ENCODE results near the gene TMEM63A.

Gene TMEM63A

DNA sequence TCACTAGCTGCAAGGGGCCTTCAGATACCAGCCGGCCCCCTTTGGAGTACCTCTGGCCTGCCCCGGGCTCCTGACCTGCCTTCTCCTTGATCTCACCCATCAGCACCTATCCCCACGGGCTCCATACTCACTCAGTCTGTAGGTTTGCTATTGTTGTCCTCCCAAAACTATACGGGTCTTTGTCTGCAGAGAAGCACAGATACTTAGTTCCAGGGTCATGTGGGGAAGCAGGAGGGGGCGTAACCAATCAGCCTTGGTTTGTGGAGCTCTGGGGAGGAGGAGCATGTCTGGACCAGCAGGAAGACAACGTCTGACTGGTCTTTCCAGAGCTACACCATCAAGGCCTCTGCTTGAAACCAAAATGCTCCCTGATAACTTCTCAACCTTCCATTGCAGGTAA is 15.2 kb downstream of the TMEM63A start:
- DNase-seq (ENCODE audit: low read depth, low spot score), result no peak

GRCh38 chr1:225866061-225866837 is 15.9 kb downstream of the TMEM63A start:
- no peak for DNase-seq (ENCODE audit: low read depth, low spot score)

DNA sequence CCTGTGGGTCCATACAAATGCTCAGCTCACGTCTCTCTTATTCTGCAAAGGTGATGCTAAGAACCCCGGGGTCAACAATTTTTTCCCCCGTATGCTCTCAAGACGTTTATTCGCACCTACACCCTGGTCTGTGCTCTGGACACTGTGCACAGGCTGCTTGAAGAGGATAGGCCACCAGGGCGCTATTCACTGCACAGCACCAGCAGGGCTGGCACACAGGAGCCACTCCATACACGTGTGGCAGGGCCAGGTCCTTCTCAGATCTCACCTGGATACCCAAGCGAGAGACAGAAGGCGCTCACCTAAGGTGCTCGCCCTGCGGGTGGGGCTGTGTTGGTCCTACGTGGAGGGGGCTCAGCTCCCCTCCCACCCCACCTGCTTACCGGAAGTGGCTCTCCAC is 16.7 kb downstream of the TMEM63A start:
- no peak for DNase-seq (ENCODE audit: low read depth, low spot score)

GRCh38 chr1:225863167-225863566 is 19.0 kb downstream of the TMEM63A start:
- DNase-seq (ENCODE audit: low read depth, low spot score), result no peak

- DNase-seq (ENCODE audit: low read depth, low spot score), result no peak
Measured at GRCh38 chr1:225862581-225862950, 19.6 kb downstream of the TMEM63A start.

DNA sequence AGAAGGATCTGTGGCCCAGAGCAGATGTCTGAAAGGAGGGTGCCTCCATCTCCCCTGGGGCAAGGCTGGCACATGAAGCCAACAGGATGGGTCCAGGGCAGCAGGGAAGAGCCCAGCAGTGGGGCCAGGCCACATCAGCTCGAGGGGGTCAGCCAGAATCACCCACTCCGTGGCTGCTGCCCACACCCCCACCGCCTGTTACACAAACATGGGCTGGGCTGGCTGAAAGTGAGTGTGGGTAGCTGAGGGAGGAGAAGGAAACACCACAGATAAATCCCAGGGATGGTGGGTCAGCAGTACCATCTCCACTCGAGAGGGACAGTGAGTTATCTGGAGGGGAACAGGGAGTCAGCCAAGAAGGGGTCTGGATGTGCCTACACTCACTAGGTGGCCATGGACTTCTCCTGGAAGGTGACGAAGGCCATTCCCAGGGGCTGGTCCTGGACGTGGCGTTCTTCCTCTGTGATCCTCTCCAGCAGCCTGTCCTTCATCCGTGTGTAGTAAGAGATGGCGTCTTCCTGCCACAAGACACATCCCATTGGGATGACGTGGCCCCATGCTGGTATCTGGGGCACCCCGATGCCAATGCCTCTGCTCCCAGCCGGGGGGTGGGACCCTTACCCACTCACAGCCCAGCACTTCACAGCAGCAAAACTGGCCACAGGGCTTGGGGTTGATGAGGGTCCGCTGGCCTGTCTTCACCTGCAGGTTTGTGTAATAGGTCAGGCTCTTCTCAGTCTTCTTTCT is 20.2 kb downstream of the TMEM63A start:
- DNase-seq (ENCODE audit: low read depth, low spot score), result no peak

GRCh38 chr1:225860876-225861441 is 21.2 kb downstream of the TMEM63A start:
- DNase-seq (ENCODE audit: low read depth, low spot score), result no peak

GRCh38 chr1:225860107-225860506 is 22.1 kb downstream of the TMEM63A start:
- DNase-seq (ENCODE audit: low read depth, low spot score), result no peak

GRCh38 chr1:225859151-225859550 is 23.0 kb downstream of the TMEM63A start:
- no peak for DNase-seq (ENCODE audit: low read depth, low spot score)

DNA sequence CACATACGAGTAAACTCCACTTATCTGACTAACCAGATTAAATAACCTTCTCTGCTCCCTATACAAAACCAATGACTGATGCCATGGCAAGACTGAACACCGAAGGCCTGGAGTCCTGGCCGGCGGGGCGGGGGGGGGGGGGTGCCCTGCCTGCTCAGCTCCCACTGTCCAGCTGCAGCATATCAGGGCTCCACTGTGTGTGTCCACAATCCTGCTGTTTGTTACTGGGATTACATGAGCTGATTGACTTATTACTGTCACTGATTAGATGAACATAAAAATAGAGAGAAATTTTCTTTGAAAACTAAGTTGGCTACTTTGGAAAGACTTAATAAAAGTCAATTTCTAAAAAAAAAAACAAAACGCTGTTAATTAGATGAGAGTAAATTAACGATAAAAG is 24.9 kb downstream of the TMEM63A start:
- DNase-seq (ENCODE audit: low read depth, low spot score), result no peak

GRCh38 chr1:225855503-225856300 is 26.5 kb downstream of the TMEM63A start:
- DNase-seq (ENCODE audit: low read depth, low spot score), result no peak

- no peak for DNase-seq (ENCODE audit: low read depth, low spot score)
Measured at GRCh38 chr1:225853441-225853840, 28.7 kb downstream of the TMEM63A start.

DNA sequence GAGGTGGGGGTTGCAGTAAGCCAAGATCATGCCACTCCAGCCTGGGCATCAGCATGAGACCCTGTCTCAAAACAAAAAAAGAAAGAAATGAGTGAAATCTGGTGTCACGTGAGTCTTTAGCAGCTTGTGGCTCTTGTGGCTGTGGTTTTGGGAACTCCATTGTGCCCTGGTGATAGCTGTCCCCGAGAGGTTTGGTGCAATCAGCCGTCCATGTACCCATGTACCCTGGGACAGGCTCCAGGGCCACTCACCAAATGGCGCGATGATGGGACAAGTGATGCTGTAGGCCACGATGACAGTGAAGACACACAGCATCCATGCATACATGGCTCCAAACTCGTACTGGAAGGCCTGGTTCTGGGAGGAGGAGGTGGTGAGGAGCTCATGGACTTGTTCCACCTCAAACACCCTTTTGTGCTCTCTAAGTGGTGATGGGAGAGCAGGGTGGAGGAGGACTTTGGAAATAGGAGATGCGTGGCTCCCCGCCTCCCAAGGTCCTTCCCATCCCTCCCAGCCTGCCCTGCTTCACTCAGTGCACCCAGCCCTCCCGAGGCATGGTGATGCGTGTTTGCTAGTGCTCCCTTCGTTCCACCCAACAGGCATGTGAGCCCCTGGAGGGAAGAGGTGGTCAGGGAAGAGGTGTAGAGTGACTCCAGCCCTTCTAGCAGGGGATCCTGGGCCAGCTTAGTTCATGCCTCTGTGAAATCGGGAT is 29.6 kb downstream of the TMEM63A start:
- no peak for DNase-seq (ENCODE audit: low read depth, low spot score)

GRCh38 chr1:225851805-225852204 is 30.4 kb downstream of the TMEM63A start:
- DNase-seq (ENCODE audit: low read depth, low spot score), result no peak

GRCh38 chr1:225850370-225850769 is 31.8 kb downstream of the TMEM63A start:
- DNase-seq (ENCODE audit: low read depth, low spot score), result no peak

- DNase-seq (ENCODE audit: low read depth, low spot score), result no peak
Measured at GRCh38 chr1:225849925-225850324, 32.3 kb downstream of the TMEM63A start.

DNA sequence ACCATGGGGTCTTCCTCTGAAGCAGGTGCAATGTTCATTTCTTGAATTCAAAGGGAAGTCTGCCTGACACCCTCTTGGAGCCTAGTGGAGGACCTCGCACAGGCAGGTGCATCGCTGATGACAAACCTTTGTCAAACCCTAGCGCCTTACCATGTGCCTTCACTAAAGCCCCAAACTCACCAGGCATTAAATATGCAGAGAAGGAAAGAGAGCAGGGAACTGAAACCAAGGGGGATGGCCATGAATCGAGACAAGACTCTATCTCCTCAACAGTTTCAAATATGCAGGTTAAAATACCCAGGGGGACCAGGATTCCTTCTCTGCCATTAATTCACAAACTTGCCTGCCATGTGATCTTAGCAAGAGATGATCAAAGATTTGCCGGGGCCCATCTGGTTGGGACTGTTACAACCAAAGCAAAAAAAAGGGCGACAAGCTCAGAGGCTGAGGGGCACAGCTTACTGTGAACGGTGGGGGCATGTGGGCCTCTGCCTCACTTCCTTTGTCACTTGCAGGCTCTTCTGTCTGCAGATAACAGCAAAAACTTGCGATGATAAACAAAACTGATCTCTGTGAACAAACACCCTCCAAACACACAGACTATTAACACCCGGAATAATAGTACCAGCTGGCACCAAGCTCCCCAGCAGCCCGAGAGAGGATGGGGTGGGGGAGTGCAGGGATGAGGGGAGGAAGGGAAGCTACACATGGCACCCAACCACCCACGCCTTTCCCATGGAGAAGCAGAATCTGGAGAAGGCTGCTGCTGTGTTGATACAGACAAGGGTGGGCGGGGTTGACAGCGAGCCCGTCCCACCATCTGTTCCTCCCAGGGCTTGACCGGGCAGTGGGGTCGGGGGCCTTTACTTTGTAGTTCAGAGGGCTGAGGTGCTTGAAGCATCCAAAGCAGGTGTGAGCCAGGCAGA is 33.9 kb downstream of the TMEM63A start:
- no peak for DNase-seq (ENCODE audit: low read depth, low spot score)

DNA sequence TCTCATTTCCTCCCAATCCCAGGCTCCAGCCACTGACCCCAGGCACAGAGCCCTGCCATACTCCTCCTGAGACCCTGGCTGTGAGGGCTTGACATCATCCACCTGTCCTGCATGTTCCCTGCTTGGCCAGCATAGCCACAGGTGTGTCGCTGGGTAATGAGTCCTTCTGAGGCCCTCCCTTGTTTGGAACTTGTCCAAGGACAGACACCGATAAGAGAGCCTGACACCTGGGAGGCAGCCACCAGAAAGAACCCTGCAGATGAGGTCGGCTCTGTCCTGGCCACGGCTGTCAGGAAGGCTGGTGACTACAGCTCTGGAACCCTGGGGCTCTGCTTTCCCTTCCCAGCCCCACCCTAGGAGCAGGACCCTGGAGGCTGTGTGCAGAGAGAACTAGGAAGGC is 34.6 kb downstream of the TMEM63A start:
- no peak for DNase-seq (ENCODE audit: low read depth, low spot score)

DNA sequence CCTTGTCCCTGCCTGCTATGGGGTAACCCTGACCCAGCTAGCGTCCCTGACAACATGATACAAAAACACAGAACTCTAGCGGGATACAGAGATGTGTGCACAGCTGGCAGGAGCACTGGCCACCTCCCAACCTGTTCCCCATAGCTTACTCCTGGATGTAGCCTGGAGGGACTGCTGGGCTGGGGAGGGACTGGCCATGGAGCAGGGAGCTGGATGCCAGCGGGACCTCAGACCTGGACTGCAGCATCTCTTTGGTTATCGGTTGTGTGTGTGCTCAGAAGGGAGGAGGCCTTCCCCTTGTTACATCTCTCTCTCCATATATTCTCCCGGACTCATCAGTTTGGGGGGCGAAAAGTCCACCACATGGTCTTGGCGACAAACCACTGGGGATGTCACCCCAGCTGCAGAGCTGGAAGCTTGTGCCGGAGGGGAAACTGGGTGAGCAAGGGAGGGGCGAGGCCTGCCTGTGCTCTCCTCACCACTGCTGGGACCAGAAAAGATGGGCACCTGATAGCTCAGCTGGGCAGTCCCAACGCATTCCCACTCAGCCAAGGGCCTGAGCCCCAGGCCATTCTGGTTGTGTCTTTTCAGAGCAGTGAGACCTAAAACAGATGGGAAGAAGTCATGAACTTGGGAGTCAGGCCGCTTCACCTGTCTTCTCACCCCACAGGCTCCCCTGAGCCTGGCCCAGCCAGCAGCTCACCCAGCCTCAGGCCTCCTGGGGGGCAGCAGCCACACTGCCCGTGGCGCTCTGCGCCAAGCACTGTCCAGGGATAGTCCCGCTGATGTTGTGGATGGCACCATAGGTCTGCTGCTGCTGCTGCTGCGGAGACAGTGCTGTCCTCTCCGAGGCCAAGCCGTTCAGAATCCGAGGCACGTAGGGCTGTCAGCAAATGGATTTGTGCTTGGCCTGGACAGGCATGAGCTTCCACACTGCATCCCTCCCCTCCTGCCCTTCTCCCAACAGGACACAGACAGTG is 35.6 kb downstream of the TMEM63A start:
- no peak for DNase-seq (ENCODE audit: low read depth, low spot score)
